HG02798 (cell line): ENCODE results near the gene GALM.
"Not testable (repeated sequence)": the region's sequence is repeated elsewhere in the genome, so short reads cannot be mapped to it uniquely, and the experiment has no call there.

Experiments
- ATAC-seq: cut with Tn5 transposase; IDR thresholded peaks from one replicate; pipeline ENCODE4 v1.9.1; 2021; ENCODE audit warnings: mild to moderate bottlenecking; ENCODE audit not compliant: unreplicated experiment, poor library complexity

GALM gene

GRCh38 chr2:38734299-38735058, 68.6 kb downstream of the GALM start:
- ATAC-seq: no peak

- no peak for ATAC-seq
These were observed 70.0 kb downstream of the GALM start for GRCh38 chr2:38735999-38736320.

GRCh38 chr2:38737000-38737698, 71.2 kb downstream of the GALM start:
- ATAC-seq: not testable (repeated sequence)

- no peak for ATAC-seq
These were observed 72.0 kb downstream of the GALM start for GRCh38 chr2:38737925-38738324.

- ATAC-seq: no peak
These were observed 73.6 kb downstream of the GALM start for GRCh38 chr2:38739524-38739923.

- ATAC-seq: no peak
These were observed 75.2 kb downstream of the GALM start for GRCh38 chr2:38740851-38741731.

- ATAC-seq: no peak
These were observed 77.1 kb downstream of the GALM start for GRCh38 chr2:38742797-38743559.

GRCh38 chr2:38743672-38744398, 77.9 kb downstream of the GALM start:
- ATAC-seq: no peak

GRCh38 chr2:38744399-38744780, 78.5 kb downstream of the GALM start:
- no peak for ATAC-seq

- ATAC-seq: no peak
These were observed 79.4 kb downstream of the GALM start for GRCh38 chr2:38745267-38745666.

- no peak for ATAC-seq
These were observed 81.1 kb downstream of the GALM start for GRCh38 chr2:38747007-38747424.

GRCh38 chr2:38747819-38748218, 81.9 kb downstream of the GALM start:
- ATAC-seq: no peak

- ATAC-seq: no peak
These were observed 82.5 kb downstream of the GALM start for GRCh38 chr2:38748391-38748790.

GRCh38 chr2:38748943-38749804, 83.3 kb downstream of the GALM start:
- ATAC-seq: no peak

GRCh38 chr2:38750011-38750890, 84.3 kb downstream of the GALM start:
- peak; percentile 42 for ATAC-seq

- peak; percentile 85 for ATAC-seq
These were observed 85.1 kb downstream of the GALM start, which contains the start of gene SRSF7 for GRCh38 chr2:38750891-38751595. TSS of gene SRSF7 (minus strand) at chr2:38751361. CDS start at chr2:38751256, 105 bp downstream.
